ENCODE measurements around the gene SNRNP35.
"Not testable (repeated sequence)": the region's sequence is repeated elsewhere in the genome, so short reads cannot be mapped to it uniquely, and the experiment has no call there.

Gene SNRNP35

GRCh38 chr12:123457980-123458779 is at the start of gene SNRNP35:
Gene SNRNP35 (plus strand): TSS chr12:123458139. CDS start chr12:123465541, 7,402 bp downstream.
- DNase-seq, result peak; percentile 80 to 88

- not testable (repeated sequence) for DNase-seq
These were observed 49.3 kb upstream of the SNRNP35 start for GRCh38 chr12:123408619-123409018.

GRCh38 chr12:123409284-123410040 is 48.5 kb upstream of the SNRNP35 start:
- DNase-seq, result not testable (repeated sequence)

- DNase-seq, result no peak
These were observed 47.9 kb upstream of the SNRNP35 start for GRCh38 chr12:123410041-123410412.

- DNase-seq, result no peak
These were observed 36.6 kb upstream of the SNRNP35 start for GRCh38 chr12:123421314-123421713.

GRCh38 chr12:123427036-123427769 is 30.7 kb upstream of the SNRNP35 start:
- DNase-seq, result no peak

- no peak for DNase-seq
These were observed 29.3 kb upstream of the SNRNP35 start for GRCh38 chr12:123428591-123428990.

GRCh38 chr12:123429101-123429500 is 28.8 kb upstream of the SNRNP35 start:
- DNase-seq, result not testable (repeated sequence)

- not testable (repeated sequence) for DNase-seq
These were observed 25.8 kb upstream of the SNRNP35 start for GRCh38 chr12:123431951-123432817.

- DNase-seq, result no peak
These were observed 24.3 kb upstream of the SNRNP35 start for GRCh38 chr12:123433615-123434014.

GRCh38 chr12:123435636-123436016 is 22.3 kb upstream of the SNRNP35 start:
- no peak for DNase-seq

GRCh38 chr12:123436017-123436964 is 21.6 kb upstream of the SNRNP35 start, which contains the start of gene RILPL2:
Gene RILPL2 (minus strand): TSS chr12:123436684. CDS start chr12:123436420, 264 bp downstream.
- DNase-seq, result peak; percentile 42 to 81

- DNase-seq, result no peak
These were observed 16.3 kb upstream of the SNRNP35 start for GRCh38 chr12:123441523-123442164.

- DNase-seq, result no peak
These were observed 15.2 kb upstream of the SNRNP35 start for GRCh38 chr12:123442774-123443173.

GRCh38 chr12:123444092-123445026 is 13.6 kb upstream of the SNRNP35 start:
- DNase-seq, result no peak

GRCh38 chr12:123445388-123446332 is 12.3 kb upstream of the SNRNP35 start:
- DNase-seq, result no peak

- DNase-seq, result no peak
These were observed 11.6 kb upstream of the SNRNP35 start for GRCh38 chr12:123446333-123446713.

GRCh38 chr12:123449249-123449733 is 8.6 kb upstream of the SNRNP35 start:
- no peak for DNase-seq

Data from SW 1271 (cell line).